C4-2B (cell line): Measurements from ENCODE around the gene TMPRSS9.
"Not testable (repeated sequence)": the region's sequence is repeated elsewhere in the genome, so short reads cannot be mapped to it uniquely, and the experiment has no call there.

ENCODE experiments used
- H3K27ac ChIP-seq: fragments of 450-650 bp; 2 replicates; pipeline ENCODE4 v1.5.1; 2017
- ZFX ChIP-seq: fragments of 450-650 bp; IDR thresholded peaks from 2 replicates; pipeline ENCODE4 v1.6.1; 2017
- TF ChIP-seq, protein P1 (sequence below): fragments of 450-650 bp; conservative IDR thresholded peaks from 2 replicates; pipeline ENCODE4 v1.5.1; 2017; ENCODE audit warnings: mild to moderate bottlenecking

TMPRSS9 gene

DNA sequence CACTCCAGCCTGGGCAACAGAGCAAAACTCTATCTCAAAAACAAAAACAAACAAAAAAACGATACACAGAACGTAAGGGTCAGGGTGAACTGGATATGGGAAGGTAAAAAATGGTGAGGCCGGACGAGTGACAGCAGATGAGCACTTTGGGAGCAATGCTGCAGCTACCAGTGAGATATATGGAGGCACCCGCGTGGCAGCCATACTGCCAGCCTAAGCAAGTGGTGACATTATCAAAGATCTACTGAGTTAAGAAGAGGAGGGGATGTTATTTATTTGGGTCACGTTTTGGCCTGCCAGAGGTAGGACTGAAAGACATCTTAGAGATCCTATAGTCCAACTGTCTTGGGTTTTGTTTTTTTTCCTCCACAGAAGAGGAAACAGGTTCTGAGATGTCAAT is 53.1 kb downstream of the TMPRSS9 start:
- no peak for TF ChIP-seq ZFX
- TF ChIP-seq, protein P1, sequence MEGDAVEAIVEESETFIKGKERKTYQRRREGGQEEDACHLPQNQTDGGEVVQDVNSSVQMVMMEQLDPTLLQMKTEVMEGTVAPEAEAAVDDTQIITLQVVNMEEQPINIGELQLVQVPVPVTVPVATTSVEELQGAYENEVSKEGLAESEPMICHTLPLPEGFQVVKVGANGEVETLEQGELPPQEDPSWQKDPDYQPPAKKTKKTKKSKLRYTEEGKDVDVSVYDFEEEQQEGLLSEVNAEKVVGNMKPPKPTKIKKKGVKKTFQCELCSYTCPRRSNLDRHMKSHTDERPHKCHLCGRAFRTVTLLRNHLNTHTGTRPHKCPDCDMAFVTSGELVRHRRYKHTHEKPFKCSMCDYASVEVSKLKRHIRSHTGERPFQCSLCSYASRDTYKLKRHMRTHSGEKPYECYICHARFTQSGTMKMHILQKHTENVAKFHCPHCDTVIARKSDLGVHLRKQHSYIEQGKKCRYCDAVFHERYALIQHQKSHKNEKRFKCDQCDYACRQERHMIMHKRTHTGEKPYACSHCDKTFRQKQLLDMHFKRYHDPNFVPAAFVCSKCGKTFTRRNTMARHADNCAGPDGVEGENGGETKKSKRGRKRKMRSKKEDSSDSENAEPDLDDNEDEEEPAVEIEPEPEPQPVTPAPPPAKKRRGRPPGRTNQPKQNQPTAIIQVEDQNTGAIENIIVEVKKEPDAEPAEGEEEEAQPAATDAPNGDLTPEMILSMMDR: no peak
- no peak overlapping the region for H3K27ac ChIP-seq

DNA sequence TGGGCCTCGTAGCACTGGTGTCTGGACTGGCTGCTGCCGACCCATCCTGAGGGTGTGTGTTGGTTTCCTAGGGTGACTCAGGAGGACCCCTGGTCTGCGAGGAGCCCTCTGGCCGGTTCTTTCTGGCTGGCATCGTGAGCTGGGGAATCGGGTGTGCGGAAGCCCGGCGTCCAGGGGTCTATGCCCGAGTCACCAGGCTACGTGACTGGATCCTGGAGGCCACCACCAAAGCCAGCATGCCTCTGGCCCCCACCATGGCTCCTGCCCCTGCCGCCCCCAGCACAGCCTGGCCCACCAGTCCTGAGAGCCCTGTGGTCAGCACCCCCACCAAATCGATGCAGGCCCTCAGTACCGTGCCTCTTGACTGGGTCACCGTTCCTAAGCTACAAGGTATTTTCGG is 53.6 kb downstream of the TMPRSS9 start:
- TF ChIP-seq, protein P1: no peak
- no peak for TF ChIP-seq ZFX

DNA sequence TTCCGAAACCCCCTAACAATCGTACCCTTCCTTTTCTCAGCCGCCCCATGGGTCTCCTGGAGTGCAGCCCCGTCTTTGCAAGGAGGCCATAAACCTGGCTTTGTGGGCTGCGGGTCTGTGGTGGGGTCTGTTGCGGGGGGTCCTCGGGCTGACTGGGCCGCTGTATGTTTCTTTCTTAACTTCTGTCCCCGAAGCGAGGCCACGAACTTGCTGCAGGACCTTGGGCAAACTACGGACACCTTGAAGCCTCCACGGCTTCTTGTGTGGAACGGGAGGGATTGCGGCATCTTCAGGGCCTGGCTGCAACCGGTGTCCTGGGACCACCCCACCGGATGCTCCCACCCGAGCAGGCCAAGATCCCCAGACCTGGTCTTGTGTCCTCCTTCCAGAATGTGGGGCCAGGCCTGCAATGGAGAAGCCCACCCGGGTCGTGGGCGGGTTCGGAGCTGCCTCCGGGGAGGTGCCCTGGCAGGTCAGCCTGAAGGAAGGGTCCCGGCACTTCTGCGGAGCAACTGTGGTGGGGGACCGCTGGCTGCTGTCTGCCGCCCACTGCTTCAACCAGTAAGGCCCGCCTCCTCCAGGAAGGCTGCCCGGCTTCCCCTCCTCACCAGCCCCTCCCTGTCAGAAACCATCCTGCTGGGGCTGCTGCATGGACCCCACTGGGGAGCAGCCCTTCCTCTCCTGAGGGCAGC is 55.4 kb downstream of the TMPRSS9 start:
- TF ChIP-seq ZFX: no peak
- TF ChIP-seq, protein P1: no peak

More for the DNA sequence above, 53.6 kb downstream of the TMPRSS9 start:
- H3K27ac ChIP-seq: no peak overlapping the region

DNA sequence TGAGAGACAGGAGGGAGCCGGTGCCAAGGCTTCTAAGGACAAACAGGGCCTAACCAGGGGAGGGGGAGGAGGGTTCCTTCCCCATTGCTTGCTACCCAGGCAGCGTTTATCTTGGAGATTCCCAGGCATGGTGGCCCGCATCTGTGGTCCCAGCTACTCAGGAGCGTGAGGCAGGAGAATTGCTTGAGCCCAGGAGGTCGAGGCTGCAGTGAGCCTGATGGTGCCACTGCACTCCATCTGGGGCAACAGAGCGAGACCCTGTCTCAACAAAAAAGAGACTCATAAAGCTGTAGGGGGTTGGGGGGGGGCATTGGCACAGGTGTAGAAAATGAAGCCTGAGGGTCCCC is 55.9 kb downstream of the TMPRSS9 start:
- H3K27ac ChIP-seq: no peak overlapping the region
- TF ChIP-seq, protein P1: no peak
- no peak for TF ChIP-seq ZFX

More for the DNA sequence above, 55.4 kb downstream of the TMPRSS9 start:
- no peak overlapping the region for H3K27ac ChIP-seq

DNA sequence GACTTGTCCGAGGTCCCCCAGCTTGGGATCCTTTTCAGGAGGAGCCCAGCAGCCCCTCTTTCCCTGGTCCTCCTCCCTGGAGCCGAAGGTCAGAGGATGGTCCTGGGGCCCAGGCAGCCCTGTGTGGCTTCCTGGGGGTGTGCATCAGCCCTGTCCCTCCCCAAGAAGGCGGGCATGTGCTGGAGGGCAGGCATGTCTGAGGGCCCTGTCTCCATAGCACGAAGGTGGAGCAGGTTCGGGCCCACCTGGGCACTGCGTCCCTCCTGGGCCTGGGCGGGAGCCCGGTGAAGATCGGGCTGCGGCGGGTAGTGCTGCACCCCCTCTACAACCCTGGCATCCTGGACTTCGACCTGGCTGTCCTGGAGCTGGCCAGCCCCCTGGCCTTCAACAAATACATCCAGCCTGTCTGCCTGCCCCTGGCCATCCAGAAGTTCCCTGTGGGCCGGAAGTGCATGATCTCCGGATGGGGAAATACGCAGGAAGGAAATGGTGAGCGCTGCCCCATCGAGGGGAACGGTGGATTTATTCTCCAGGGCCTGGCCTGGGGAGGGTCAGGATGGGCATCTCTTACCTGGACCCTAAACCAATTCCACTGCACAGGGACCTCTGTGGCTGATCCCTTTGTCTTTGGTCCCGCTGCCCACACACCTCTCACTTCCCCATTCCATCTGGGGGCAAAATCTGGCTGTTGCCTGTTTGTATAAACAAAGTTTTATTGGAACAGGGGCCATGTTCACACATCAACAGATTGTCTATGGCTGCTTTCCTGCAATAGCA is 56.4 kb downstream of the TMPRSS9 start:
- H3K27ac ChIP-seq: no peak overlapping the region
- no peak for TF ChIP-seq ZFX
- TF ChIP-seq, protein P1: no peak

DNA sequence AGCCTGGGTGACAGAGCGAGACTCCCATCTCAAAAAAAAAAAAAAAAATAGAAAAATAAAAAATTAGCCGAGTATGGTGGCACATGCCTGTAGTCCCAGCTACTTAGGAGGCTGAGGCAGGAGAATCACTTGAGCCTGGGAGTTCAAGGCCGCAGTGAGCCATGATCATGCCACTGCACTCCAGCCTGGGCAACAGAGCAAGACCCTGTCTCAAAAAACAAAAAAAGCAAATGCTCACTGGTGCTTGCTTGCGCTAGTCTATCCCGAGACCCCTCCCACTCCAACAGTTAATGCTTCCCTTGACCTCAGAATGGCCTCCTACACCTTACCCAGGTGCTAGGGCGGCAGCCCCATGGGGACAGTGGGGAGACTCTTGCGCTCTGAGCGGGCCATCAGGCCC is 57.4 kb downstream of the TMPRSS9 start:
- H3K27ac ChIP-seq: not testable (repeated sequence)

DNA sequence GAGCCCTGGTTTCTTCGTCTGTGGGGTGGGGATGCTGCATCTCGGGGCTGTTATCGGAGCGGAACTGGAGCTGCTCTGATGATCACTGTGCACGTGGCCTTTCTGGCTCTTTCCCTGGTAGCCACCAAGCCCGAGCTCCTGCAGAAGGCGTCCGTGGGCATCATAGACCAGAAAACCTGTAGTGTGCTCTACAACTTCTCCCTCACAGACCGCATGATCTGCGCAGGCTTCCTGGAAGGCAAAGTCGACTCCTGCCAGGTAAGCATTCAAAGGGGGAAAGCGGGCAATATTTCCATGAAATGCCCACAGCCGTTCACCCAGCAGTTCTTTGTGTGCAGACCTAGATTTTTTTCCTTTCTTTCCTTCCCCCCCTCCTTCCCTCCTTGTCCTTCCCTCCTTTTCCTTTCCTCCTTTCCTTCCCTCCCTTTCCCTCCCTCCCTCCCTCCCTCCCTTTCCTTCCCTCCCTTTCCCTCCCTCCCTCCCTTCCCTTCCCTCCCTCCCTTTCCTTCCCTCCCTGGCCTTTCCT is 57.9 kb downstream of the TMPRSS9 start:
- no peak for TF ChIP-seq ZFX
- TF ChIP-seq, protein P1: no peak
- no peak overlapping the region for H3K27ac ChIP-seq
